Nephron progenitor cell (in vitro differentiated cells): Measurements from ENCODE around the gene KDM3A.

ENCODE experiments used
- DNase-seq: peaks from one replicate; pipeline ENCODE4 v3.0.0; 2021
- H3K27ac Mint-ChIP-seq: 2 replicates; pipeline ENCODE4 v1.8.0; 2021; ENCODE audit warnings: mild to moderate bottlenecking, moderate library complexity, mixed read lengths
- H3K27me3 Mint-ChIP-seq: 2 replicates; pipeline ENCODE4 v1.8.0; 2021; ENCODE audit warnings: mild to moderate bottlenecking, low read depth, mixed read lengths; ENCODE audit not compliant: poor library complexity
- H3K36me3 Mint-ChIP-seq: 2 replicates; pipeline ENCODE4 v1.8.0; 2021; ENCODE audit warnings: low read depth, mixed read lengths
- H3K4me1 Mint-ChIP-seq: 2 replicates; pipeline ENCODE4 v1.8.0; 2021; ENCODE audit warnings: mixed read lengths
- H3K4me3 Mint-ChIP-seq: 2 replicates; pipeline ENCODE4 v1.8.0; 2021; ENCODE audit warnings: mild to moderate bottlenecking, moderate library complexity, mixed read lengths
- H3K9me3 Mint-ChIP-seq: 2 replicates; pipeline ENCODE4 v1.8.0; 2021; ENCODE audit warnings: mild to moderate bottlenecking, moderate library complexity, mixed read lengths
- TF ChIP-seq, protein P1 (sequence below): fragments of 200-600 bp; sonication (generic); IDR thresholded peaks from 2 replicates; pipeline ENCODE4 v1.5.0; 2021; ENCODE audit warnings: antibody characterized with exemption

KDM3A gene

DNA sequence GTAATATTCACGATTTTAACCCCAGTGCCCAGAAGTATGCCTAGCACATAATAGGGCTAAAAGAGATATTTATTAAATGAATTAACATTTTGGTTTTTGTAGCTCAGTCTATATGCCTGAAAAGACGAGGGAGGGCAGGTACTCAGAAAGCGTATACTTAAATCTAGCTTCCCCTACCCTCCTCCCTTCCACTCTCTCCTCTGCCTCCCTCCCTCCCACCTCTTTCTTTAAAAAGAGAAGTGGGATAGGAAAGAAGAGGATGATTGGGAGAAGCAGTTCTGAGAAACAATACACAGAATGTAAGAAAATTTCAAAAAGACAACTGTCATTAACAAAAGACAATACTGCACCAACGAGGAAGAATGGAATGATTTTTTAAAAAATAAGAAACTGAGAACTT, 82.3 kb downstream of the KDM3A start:
- Mint-ChIP-seq H3K27me3 (no peaks in the 10 kb centered on the region), H3K4me1 (no peaks in the 10 kb centered on the region), H3K9me3 (no peaks in the 10 kb centered on the region), H3K4me3 (no peak overlapping the region), H3K36me3 (peaks cover 14% of the 10 kb centered on the region), H3K27ac (no peak overlapping the region)
- TF ChIP-seq, protein P1, sequence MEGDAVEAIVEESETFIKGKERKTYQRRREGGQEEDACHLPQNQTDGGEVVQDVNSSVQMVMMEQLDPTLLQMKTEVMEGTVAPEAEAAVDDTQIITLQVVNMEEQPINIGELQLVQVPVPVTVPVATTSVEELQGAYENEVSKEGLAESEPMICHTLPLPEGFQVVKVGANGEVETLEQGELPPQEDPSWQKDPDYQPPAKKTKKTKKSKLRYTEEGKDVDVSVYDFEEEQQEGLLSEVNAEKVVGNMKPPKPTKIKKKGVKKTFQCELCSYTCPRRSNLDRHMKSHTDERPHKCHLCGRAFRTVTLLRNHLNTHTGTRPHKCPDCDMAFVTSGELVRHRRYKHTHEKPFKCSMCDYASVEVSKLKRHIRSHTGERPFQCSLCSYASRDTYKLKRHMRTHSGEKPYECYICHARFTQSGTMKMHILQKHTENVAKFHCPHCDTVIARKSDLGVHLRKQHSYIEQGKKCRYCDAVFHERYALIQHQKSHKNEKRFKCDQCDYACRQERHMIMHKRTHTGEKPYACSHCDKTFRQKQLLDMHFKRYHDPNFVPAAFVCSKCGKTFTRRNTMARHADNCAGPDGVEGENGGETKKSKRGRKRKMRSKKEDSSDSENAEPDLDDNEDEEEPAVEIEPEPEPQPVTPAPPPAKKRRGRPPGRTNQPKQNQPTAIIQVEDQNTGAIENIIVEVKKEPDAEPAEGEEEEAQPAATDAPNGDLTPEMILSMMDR = no peak
- DNase-seq = no peak

DNA sequence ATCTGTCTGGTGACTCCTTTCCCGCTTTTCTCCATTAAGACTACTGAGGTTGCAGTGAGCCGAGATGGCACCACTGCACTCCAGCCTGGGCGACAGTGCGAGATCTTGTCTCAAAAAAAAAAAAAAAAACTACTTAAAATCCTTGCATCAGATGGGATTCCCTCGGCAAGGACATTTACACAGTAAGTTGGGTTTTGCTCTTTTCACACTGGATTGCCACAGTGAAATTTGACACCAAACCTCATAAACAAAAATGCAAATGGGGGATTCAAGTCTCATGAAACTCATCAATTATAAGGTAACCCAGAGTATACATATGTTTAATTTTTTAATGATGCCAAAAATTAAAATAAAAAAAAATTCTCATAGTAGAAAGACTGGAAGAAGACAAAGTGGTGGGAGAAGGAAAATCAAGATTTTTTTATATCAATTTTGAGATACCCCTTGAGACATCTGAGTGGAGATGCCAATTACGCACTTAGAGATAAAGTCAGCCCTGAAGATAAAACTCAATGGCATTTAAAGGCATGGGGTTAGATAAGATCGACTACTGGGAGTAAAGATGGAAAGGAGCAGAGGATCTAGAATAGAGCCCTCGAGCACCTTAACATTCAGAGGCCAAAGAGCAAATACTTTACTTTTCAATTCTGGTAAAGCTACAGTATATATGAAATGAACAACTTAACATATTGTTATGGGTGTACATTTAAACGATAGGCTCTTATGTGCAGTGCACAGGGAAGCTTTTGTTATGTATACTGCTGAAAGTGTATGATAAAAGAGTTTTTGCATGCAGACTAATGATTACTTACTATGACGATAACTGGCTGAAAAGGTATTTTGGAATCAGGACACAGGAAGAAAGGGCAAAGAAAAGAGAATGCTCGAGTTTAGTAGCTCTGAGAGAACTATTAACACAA, 84.5 kb downstream of the KDM3A start:
- Mint-ChIP-seq H3K9me3 (no peaks in the 10 kb centered on the region), H3K36me3 (peaks cover 16% of the 10 kb centered on the region), H3K4me3 (no peak overlapping the region), H3K27ac (peak overlapping the region; percentile 62), H3K4me1 (no peaks in the 10 kb centered on the region), H3K27me3 (no peaks in the 10 kb centered on the region)
- no peak for DNase-seq
- TF ChIP-seq, protein P1 = no peak

DNA sequence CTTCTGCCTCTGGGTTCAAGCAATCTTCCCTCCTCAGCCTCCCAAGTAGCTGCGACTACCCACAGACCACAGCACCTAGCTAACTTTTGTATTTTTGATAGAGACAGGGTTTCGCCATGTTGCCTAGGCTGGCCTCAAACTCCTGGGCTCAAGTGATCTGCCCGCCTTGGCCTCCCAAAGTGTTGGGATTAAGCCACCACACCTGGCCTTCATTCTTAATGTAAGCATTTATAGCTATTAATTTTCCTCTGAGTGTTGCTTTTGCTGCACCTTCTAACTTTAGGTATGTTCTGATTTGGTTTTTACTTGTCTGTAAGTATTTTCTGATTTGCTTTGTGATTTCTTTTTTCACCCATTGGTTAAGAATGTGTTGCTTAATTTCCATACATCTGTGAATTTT, 92.4 kb downstream of the KDM3A start:
- no peaks in the 10 kb centered on the region for H3K4me1 Mint-ChIP-seq
- peaks cover 66% of the 10 kb centered on the region for H3K9me3 Mint-ChIP-seq
- no peaks in the 10 kb centered on the region for H3K27me3 Mint-ChIP-seq
- TF ChIP-seq, protein P1 = no peak
- no peak for DNase-seq
- no peak overlapping the region for H3K27ac Mint-ChIP-seq
- H3K4me3 Mint-ChIP-seq = no peak overlapping the region
- H3K36me3 Mint-ChIP-seq = peaks cover 60% of the 10 kb centered on the region

DNA sequence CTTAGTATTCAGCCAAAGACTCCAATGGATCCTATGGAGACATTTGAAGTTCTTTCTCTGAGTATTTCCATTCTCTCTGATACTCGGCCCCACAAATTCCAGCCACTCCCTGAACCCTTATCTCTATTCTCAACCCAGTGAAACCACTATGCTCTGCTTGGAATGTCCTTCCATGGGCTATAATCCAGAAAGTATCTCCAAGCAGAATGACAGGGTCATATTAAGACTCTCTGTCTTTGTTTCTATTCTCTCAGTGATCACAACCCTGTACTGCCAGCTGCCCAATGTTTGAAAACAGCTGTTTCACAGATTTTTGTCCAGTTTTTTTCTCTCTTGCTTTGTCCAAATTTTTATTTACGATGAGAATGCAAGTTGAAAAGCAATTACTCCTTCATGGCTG, 100.2 kb downstream of the KDM3A start:
- DNase-seq = no peak
- H3K4me3 Mint-ChIP-seq = no peak overlapping the region
- H3K27me3 Mint-ChIP-seq = no peaks in the 10 kb centered on the region
- TF ChIP-seq, protein P1 = no peak
- H3K4me1 Mint-ChIP-seq = no peaks in the 10 kb centered on the region
- no peak overlapping the region for H3K27ac Mint-ChIP-seq
- H3K36me3 Mint-ChIP-seq = peaks cover 87% of the 10 kb centered on the region
- peaks cover 47% of the 10 kb centered on the region for H3K9me3 Mint-ChIP-seq
